ENCODE measurements around the gene MEG3.

Gene MEG3

DNA sequence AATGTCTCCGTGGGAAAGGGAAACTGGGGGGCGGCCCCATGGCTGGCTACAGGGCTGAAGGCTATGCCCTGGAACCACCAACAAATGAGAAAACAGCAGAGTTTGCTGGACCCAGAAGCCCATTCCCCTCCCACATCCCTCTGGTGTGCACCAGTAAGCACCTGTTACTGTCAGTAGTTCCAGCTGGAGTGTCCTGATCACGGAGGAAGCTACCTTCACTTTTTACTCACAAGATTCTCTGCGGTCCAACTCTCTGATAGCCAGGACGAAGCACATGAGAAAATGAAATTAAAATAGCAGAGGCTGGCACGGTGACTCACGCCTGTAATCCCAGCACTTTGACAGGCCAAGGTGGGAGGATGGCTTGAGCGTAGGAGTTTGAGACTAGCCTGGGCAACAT lies 22.7 kb upstream of the MEG3 start:
- Histone ChIP-seq H3K79me2 (ENCODE audit: insufficient read depth, low read depth) (no peaks in the 10 kb centered on the region), H4K20me1 (ENCODE audit: insufficient read depth) (no peaks in the 10 kb centered on the region), H3K27ac (no peak overlapping the region), H3K4me3 (IDR thresholded peaks at IDR 0.05; ENCODE audit: insufficient read depth, low read depth, low read length) (no peak overlapping the region), H3K9ac (no peak overlapping the region), H3K36me3 (ENCODE audit: insufficient read depth) (no peaks in the 10 kb centered on the region), H3K4me1 (ENCODE audit: low read depth, poor library complexity, severe bottlenecking) (no peaks in the 10 kb centered on the region), H3K4me2 (no peak overlapping the region), H3K27me3 (ENCODE audit: insufficient read depth, low read depth) (peaks cover 22% of the 10 kb centered on the region; the same call in 1 of the 2 replicates), H2AFZ (ENCODE audit: low read depth) (no peak overlapping the region)
- no peak for TF ChIP-seq CTCF (conservative IDR thresholded peaks at IDR 0.05; ENCODE audit: low read depth, low read length)

DNA sequence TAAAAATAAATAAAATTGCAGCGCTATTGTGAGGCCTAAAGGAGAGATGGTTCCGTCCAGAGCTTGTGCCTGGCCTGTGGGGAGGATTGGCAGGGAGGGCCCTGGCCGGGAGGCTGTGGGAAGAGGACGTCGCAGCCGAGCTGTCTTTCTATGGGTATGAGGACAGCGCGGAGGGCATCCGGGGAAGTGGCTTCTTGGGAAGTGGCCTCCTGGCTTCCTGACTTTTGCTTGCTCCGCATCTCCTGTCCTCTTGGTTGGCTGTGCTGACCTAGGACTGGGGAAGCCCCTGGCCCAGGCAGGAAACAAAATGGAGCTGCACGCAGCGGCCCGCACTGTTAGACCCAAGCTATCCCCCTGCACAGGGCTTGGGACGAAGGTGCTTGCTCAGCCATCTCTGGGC lies 22.2 kb upstream of the MEG3 start:
- Histone ChIP-seq H3K27ac (no peak overlapping the region), H3K4me1 (ENCODE audit: low read depth, poor library complexity, severe bottlenecking) (no peaks in the 10 kb centered on the region), H3K4me3 (IDR thresholded peaks at IDR 0.05; ENCODE audit: insufficient read depth, low read depth, low read length) (no peak overlapping the region), H3K79me2 (ENCODE audit: insufficient read depth, low read depth) (no peaks in the 10 kb centered on the region), H2AFZ (ENCODE audit: low read depth) (no peak overlapping the region), H3K36me3 (ENCODE audit: insufficient read depth) (no peaks in the 10 kb centered on the region), H3K9ac (no peak overlapping the region), H3K4me2 (no peak overlapping the region), H3K27me3 (ENCODE audit: insufficient read depth, low read depth) (peaks cover 22% of the 10 kb centered on the region; the same call in 1 of the 2 replicates), H4K20me1 (ENCODE audit: insufficient read depth) (no peaks in the 10 kb centered on the region)
- no peak for TF ChIP-seq CTCF (conservative IDR thresholded peaks at IDR 0.05; ENCODE audit: low read depth, low read length)

DNA sequence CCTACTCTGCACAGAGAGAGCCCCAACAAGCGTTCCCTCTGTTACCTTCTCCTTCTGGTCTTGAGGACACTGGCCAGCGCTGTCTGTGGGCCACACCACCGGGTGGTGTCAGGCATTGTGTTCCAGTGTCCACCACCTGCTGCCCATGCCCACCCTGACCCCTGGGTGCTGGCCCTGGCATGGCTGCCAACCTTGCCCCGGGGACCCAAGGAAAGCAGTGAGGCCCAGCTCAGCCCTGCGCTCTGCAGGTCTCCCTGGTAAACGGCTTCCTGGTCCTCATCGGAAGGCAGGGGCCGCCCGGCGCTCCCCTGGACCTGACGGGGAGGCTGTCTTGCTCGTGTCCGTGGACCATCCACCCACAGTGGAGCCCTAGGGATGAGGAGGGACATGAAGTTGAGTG lies 21.8 kb upstream of the MEG3 start:
- no peaks in the 10 kb centered on the region for H4K20me1 ChIP-seq (ENCODE audit: insufficient read depth)
- H3K4me1 ChIP-seq (ENCODE audit: low read depth, poor library complexity, severe bottlenecking), result no peaks in the 10 kb centered on the region
- no peaks in the 10 kb centered on the region for H3K79me2 ChIP-seq (ENCODE audit: insufficient read depth, low read depth)
- peaks cover 23% of the 10 kb centered on the region; the same call in 1 of the 2 replicates for H3K27me3 ChIP-seq (ENCODE audit: insufficient read depth, low read depth)
- TF ChIP-seq CTCF (conservative IDR thresholded peaks at IDR 0.05; ENCODE audit: low read depth, low read length), result no peak
- no peak overlapping the region for H3K4me3 ChIP-seq (IDR thresholded peaks at IDR 0.05; ENCODE audit: insufficient read depth, low read depth, low read length)
- H3K36me3 ChIP-seq (ENCODE audit: insufficient read depth), result no peaks in the 10 kb centered on the region
- H3K27ac ChIP-seq, result no peak overlapping the region
- no peak overlapping the region for H2AFZ ChIP-seq (ENCODE audit: low read depth)
- no peak overlapping the region for H3K4me2 ChIP-seq
- H3K9ac ChIP-seq, result no peak overlapping the region

GRCh38 chr14:100804558-100805309 lies 21.2 kb upstream of the MEG3 start:
- Histone ChIP-seq H2AFZ (ENCODE audit: low read depth) (no peak overlapping the region), H3K27me3 (ENCODE audit: insufficient read depth, low read depth) (peaks cover 26% of the 10 kb centered on the region; the same call in 1 of the 2 replicates), H3K4me1 (ENCODE audit: low read depth, poor library complexity, severe bottlenecking) (no peaks in the 10 kb centered on the region), H4K20me1 (ENCODE audit: insufficient read depth) (no peaks in the 10 kb centered on the region), H3K79me2 (ENCODE audit: insufficient read depth, low read depth) (no peaks in the 10 kb centered on the region), H3K4me3 (IDR thresholded peaks at IDR 0.05; ENCODE audit: insufficient read depth, low read depth, low read length) (no peak overlapping the region), H3K4me2 (no peak overlapping the region), H3K9ac (no peak overlapping the region), H3K27ac (no peak overlapping the region), H3K36me3 (ENCODE audit: insufficient read depth) (no peaks in the 10 kb centered on the region)
- TF ChIP-seq CTCF (conservative IDR thresholded peaks at IDR 0.05; ENCODE audit: low read depth, low read length), result no peak
